Measurements from ENCODE around the gene MLYCD.
"Not testable (repeated sequence)": the region's sequence is repeated elsewhere in the genome, so short reads cannot be mapped to it uniquely, and the experiment has no call there.

Gene MLYCD

DNA sequence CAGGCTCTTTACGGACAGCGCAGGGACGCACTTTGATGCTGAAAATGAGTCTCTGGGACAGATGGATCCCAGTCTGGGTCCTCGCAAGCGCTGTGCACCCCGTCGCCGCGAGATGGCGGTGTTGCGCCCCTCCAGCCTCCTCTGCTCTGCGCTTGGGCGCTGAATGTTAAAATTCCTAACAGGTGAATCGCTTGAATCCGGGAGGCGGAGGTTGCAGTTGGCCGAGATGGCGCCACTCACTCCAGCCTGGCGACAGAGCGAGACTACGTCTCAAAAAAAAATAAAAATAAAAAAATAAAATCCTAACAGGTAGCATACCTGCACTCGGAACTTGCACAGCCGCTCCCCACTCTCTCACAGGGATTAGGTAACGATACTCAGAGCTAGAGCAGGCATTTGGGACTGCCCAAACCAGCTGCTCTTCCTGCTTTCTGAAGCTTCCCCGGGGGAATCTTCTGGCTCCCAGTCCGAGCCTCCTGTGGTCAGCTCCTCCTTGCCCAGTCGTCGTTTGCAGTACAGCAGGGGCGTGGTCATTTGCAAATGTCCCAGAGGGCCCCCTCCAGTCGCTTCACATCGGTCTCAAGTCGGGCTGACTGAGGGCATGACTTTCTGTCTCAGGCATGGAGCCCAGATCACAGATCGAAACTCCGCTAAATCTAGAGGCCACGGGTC is 27.9 kb downstream of the MLYCD start:
- DNase-seq (ENCODE audit: low spot score) = peak; percentile 48

DNA sequence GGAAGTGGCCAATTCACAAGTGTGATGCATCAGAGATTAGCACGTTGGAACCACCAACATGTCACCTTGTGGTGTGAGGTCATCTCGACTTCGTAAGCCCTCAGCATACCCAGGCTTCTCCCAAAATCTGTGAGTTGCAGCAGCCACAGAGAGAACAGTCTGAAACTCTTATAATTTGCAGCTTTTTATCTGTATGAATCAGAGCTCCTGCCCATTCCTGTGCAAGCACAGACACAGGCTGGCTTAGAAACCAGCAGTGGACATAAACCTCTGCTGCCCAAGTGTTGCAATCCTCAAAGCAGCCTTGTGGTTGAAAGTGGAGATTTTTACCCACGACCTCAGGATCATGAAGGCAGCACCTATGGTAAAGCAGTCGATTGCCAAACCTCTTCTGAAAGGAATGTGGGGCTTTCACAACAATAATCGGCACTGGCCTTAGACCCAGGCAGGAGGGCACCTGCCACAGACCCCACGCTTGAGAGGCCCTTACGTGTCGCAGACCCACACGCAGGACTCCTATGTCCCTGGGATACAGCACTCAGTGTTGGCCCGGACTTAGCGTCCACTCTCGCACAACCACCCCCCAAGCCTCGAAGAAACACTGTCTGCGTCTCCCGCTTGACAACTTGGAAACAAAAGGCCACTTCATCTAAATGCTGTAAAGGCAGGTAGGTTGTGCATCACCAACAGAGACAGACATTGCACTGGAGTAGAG is 29.6 kb downstream of the MLYCD start:
- DNase-seq (ENCODE audit: low spot score) = no peak

DNA sequence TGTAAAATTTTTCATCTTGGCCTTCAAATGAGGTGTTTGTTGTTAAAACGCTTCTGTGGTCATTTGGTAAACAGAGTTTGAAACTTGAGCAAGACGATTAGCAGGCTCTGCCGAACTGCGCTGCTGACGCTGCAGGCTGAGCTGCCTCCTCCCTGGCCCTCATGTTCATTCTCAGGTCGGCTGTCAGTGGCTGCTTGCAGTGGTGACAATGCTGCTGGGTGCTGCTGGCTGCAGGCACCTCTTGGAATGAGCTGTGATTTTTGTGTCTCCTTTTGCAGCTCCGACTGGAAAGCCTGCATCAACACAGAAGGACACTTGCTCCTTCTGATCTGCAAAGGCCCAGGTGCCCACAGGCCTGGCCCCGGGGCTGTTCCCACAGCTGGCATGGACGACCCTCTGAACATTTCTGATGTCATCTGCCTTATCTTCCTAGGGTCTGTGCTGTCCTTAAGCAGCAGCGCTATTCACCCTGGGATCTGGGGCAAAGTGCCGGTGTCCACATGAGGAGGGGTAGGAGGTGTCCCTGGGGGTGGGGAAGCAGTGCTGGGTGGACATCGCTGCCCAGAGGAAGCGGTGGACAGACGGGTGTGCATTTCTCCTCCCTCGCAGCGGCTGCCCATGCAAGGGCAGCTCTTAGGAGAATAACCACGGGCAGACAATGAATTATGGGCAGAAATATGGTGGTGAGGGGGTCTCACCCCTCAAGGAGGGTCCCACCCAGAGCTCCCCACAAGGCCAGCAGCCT is 31.1 kb downstream of the MLYCD start:
- DNase-seq (ENCODE audit: low spot score) = no peak

DNA sequence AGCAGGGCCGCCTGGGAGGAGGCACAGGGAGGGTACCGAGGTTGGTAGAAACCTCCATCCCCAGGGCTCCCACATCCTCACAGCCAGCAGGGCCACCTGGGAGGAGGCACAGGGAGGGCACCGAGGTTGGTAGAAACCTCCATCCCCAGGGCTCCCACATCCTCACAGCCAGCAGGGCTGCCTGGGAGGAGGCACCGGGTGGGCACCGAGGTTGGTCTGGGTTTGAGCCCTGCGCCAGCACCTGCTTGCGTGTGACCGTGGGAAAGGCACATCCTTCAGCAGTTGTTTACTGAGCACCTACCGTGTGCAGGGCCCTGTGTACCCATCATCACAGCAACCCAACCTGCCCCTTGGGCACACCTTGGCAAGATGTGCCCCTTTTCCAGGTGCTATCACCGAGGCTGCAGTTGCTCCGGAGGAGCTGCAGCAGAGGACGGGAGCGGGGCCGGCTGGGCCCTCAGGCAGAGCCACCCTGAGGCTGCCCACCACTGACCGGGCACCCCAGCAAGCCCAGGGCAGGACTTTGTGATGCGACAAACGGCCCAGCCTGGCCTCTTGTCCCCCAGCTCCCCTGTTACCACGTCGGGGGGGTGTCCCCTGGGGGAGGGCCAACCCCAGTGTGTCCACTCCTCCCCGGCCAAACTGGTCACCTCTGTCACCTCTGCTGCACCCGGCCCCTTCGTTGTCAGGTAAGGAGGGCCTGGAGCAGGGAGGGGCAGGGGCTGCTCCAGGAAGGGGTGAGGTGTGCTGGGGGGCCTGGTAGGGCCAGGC is 32.0 kb downstream of the MLYCD start:
- no peak for DNase-seq (ENCODE audit: low spot score)

DNA sequence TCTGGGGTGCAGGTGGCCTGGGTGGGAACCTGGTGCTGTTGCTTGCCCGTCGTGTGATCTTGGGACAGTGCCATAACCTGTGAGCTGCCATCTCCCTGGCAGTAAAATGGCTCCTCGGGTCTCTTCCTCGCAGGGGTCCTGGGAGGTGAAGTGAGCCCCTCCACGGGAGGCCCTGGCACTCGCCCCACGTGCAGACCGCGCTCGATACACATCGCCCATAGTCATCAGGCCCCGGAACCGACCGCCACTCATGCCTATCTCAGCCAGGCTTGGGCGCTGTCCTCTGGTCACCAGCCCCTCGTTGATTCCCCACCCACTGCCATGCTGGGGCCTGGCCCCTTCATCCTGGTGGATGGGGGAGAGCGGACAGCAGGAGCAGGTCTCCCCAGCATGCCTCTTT is 32.6 kb downstream of the MLYCD start:
- no peak for DNase-seq (ENCODE audit: low spot score)

DNA sequence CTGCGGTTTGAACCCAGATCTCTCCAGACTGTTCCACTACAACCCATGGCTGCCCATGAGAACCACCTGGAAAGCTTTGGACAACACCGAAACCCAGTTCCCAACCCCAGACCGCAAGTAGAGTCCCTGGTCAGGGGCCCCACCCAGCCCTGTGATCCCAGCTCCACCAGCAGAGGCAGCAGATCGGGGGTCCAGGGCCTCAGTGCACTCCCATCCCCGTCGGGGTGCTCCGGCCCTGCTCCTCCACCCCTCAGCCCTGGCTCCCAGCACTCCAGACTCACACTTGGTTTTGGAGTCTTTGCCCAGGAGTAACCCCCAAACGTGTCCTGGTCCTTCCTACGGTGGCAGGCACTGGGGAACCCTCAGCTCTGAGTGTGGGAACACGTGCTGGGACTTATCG is 33.4 kb downstream of the MLYCD start:
- DNase-seq (ENCODE audit: low spot score) = no peak

DNA sequence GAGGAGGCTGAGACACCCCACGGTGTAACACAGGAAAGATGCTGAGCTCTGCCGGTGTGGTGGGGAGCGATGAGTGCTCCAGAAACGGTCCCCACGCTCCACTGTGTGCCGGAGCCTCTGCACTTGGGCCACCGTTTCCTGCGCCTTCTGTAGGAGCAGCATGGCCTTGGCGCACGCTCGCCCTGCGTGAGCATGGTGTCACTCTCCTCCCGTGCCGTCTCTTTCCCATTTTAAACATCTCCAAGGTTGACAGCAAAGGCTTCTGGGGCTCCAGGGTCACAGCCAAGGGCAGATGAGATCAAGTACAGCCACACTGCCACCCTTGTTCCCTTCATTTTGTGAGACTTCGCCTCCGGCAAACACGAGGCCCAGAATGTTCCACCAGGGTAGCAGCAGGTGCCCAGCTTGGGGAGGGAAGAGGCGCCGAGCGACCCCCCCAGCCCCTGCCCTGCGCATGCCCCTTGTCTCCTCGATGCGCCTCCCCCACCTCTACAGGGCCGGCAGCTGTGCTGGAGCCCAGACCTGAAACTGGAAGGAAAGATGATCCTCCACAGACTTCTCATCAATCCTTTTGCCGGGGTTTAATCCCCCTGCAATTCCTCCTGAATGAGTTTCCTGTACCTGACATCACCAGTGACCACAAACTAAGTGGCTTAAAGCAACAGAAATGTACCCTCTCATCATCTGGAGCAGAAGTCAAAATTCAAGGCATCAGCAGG is 34.2 kb downstream of the MLYCD start:
- no peak for DNase-seq (ENCODE audit: low spot score)

DNA sequence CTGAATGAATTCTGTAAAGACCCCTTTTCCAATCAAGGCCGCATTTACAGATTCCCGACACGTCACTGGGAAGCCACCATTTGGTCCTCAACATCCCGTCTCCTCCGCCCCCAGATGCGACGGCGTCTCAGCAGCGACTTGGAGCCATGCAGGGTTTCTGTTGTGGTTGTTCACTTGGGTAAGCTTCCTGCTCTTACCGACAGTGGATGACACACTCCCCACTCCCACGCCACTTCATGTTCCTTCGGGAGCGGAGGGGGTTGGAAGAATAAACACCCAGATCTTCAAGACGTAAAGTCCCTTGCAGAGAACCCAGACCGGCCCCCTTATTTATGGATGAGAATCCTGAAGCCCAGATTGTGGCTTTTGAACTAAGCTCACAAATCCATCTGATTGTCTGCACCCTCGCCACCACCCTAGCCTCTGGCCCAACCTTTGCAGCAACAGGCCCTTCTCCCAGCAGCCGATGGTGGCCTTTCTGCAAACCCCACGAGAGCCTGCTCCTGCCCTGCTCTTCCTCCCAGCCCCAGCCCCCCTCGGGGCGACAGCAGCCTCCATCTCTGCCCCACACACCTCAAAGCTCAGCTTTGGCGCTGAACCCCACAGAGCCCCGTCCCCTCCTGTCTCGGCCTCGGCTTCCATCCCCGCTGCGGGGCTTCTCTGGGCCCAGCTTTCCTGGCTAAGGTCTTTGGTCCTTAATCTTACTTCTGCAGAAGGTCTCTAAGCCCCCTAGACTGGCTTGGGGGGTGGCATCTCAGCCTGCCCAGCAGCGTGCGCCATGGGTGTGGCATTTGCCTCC is 35.2 kb downstream of the MLYCD start:
- DNase-seq (ENCODE audit: low spot score) = no peak

DNA sequence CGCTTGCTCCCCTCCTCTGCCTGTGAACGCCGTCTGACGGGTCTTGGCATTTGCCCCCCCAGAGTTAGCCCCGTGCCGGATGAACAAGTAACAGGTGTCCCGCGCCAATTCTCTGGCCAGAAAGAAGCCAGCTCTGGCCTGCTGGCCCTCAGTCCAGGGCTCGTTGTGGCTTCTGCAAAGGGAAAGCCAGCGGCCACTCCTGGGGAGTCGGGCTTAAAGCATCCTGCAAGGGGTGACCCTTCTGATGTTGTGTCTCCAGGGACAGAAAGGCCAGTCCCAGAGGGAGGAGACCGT is 35.7 kb downstream of the MLYCD start:
- no peak for DNase-seq (ENCODE audit: low spot score)

DNA sequence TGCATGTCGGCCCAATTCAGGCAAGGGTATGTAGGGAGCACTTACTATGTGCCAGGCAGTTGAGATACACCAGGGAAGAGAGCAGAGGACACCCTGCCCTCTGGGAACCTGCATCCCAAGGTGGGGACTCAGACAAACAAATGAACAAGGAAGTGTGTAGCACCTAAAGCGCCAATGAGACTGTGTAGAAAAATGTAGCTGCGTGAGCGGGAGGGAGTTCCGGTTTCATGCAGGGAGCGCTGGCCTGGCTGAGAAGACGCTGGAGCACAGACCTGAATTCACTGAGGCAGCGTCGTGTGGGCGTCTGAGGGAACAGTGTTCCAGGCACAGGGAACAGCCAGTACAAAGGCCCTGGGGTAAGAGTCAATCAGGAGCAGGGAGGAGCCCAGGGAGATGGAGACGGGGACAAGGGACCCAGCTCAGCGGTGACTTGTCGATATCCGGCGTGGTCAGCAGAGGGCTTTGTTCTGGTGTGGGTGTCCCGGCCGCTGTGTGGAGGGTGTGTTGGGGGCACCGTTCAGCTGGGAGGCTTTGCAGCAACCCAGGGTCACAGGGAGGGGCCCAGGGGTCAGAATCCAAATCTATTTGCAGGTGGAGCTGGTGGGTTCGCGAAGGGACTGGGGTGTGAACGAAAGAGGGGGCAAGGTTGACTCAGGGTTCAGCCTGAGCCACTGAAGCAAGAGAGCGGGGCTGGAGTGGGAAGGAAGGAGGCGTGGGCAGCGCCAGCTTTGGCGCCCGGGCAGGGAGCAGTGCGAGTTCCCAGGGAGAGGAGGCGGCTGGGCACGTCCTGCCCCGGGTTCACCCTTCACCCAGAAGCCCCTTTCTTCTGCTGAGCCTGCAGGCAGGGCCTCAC is 36.3 kb downstream of the MLYCD start:
- no peak for DNase-seq (ENCODE audit: low spot score)

DNA sequence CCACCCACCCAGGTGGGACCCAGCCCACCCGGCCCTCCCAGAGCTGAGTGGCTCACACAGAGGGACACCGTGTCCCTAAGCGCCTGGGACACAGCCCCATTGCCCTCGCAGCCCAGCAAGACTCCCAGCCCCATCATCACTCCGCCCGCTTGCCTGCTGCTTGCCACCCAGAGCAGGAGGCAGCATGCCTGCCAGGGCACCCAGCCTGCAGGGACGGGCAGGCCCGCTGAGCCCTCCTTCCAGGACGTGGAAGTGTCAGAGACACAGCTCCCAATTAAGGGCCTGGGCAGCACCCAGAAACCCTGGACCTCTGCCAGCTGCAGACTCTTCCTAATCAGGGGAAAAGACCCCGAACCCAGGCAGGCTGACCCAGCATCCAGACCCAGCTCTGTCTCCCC is 36.9 kb downstream of the MLYCD start:
- no peak for DNase-seq (ENCODE audit: low spot score)

DNA sequence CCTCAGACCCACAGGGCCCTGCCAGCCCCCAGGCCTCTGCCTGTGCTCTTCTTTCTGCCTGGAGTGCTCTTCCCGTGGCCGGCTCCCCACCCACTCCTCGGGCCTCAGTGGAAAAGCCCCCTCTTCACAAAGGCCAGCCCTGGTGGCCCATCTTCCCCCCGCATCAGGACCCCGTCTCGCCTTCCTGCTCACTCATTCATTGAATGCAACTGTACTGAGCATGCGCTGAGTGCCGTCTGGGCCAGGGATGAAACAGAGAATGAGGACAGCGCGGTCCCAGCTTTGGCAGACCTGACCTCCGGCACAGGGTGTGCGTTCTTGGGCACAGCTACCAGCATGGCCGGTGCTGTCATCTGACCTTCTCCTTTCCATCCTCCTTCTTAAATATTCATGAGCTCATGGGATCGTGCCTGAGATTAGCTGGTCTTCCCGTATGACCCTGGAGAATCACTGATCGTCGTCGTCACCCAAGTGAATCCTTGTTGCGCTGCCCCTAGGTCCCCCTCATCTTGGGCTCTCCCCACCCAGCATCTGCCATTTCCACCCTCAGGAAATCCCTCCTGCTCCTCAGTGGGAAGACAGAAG is 37.8 kb downstream of the MLYCD start:
- no peak for DNase-seq (ENCODE audit: low spot score)

DNA sequence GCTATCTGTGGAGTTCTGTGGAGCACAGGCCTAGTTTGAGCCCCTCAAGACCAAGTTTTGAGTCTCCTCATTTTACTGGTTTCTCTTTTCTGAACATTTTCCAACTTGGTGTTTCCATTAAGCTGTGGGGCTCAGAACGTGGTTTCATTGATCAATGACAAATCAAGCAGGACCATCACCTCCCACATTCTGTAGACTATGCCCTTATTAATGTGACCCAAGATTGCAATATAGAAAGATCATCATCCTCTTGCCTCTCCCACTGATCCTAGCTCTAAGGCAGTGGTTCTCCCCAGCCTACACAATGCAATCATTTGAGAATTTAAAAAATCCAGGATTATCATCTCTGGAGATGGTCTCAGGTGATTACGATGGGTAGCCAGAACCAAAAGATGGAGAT is 38.4 kb downstream of the MLYCD start:
- DNase-seq (ENCODE audit: low spot score) = no peak

DNA sequence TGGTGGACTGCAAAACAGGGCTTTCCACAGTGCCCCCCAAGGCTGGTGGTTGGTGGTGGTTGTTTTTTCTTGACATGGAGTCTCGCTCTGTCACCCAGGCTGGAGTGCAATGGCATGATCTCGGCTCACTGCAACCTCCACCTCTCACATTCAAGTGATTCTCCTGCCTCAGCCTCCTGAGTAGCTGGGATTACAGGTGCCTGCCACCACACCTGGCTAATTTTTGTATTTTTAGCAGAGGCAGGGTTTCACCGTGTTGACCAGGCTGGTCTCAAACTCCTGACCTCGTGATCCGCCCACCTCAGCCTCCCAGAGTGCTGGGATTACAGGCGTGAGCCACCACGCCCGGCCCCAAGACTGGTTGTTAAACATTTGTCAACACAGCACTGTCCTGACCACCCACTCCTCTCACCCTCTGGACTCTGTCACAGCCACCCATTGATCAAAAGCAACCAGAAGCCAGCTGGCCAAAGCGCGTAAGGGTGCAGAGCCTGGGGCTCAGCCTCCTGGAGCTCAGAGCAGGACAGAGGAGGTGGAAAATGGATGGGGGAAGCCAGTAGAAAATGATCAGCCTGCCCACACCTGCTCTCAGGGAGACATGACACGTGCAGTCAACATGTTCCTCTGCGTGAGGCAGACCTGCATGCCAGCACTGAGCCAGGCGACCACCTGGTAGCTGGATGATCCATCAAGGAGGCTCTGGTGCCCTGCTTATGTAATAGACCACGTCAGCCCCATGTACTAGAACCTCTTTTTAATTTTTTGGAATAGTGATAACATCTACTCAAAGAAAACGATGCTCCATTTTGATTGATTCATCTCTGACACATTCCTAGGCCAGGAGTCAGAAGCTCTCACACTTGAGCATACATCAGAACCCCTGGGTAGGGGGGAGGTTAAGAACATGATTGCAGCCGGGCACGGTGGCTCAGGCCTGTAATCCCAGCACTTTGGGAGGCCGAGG is 39.3 kb downstream of the MLYCD start:
- no peak for DNase-seq (ENCODE audit: low spot score)

DNA sequence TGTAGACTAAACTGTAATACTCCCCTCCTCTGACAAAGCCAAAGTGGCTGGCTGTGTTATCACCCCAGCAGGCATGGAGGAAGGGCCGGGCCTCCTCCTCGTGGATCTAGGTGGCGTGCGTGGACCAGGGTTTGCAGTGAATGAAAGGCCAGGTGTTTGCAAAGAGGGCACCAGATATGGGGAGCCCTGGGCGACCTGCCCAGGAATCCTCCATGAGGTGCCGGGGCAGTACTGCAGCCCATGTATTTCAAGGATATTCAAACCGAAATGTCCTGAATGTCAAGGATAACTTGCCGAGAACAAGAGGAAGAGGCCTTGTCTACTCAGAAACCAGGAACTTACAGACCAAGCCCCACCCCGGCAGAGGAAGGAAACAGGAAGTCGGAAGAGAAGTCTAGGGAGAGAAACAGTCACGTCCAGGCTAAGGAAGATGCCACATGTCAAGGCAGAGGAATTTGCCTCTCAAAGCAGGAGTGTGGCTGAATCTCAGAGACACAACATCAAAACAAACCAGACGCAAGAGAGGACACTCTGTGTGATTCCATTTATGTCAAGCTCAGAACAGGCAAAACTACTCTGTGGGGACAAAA is 40.4 kb downstream of the MLYCD start:
- no peak for DNase-seq (ENCODE audit: low spot score)

DNA sequence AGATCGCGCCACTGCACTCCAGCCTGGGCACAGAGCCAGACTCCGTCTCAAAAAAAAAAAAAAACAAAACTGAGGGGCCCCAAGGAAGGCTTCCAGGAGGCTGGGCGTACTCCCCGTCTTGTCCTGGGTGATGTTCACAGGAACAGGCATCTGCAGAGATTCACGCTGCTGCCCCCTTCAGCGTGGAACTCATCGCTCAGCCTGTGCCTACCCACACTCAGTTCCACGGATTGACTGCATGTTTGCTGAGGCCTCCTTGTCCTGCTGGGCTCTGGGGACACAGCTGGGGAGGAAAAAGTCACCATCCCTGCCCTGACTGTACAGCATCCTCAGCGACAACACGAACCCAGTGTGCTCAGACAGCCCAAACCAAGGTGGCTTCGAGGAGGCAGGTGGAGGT is 41.2 kb downstream of the MLYCD start:
- DNase-seq (ENCODE audit: low spot score) = no peak

DNA sequence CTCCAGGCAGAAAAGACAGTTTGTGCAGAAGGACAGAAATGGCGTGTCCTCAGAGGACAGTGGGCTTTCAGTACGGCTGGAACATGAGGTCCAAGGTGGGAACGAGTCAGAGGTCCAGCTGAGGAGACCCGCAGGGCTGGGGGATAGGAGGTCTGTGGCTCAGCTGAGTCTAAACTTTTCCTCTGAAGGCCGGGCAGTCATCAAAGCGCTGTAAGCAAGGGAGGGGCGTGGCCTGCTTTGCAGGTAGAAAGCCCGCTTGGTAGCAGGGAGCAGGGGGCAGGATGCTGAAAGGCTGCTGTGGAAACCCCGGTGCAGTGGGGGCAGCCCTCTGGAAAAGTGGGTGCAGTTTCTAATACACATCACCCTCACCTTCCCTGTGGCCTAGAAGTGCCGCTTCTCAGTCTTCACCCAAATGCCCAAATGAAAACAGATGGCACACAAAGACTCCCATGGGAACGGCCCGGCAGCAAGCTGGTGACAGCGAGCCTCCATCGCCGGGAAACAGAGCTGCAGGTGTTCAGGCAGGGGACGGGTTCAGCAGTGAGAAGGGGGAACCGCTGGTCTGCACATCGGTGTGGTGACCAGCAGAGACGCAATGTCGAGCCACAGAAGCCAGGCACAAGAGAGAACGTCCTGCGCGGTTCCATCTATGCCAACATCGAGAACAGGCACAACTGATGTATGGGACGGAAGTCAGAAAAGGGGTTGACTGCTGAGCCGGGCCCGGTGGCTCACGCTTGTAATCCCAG is 41.9 kb downstream of the MLYCD start:
- no peak for DNase-seq (ENCODE audit: low spot score)

DNA sequence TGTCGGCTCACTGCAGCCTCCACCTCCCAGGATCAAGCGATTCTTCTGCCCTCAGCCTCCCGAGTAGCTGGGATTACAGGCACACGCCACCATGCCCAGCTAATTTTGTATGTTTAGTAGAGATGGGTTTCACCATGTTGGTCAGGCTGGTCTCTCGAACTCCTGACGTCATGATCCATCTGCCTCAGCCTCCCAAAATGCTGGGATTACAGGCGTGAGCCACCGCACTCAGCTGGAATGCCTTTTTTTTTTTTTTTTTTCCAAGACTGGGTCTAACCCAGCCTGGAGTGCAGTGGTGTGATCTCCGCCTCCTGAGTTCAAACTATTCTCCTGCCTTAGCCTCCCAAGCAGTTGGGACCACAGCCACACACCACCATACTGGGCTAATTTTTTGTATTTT is 42.6 kb downstream of the MLYCD start:
- not testable (repeated sequence) for DNase-seq (ENCODE audit: low spot score)

Data from CD4-positive, alpha-beta T cell treated with Interleukin-2 at 100 ng/mL for 4 hours (primary cell).